Loucy (cell line): Measurements from ENCODE around the gene HECTD1.

Experiments used
- H2AFZ ChIP-seq: fragments of 200-600 bp; sonication (generic); 2 replicates; pipeline ENCODE4 v1.6.0; 2016; ENCODE audit warnings: antibody characterized with exemption, mild to moderate bottlenecking, low read length, moderate library complexity
- H3F3A ChIP-seq: fragments of 200-600 bp; 2 replicates; pipeline ENCODE4 v1.6.0; 2016; ENCODE audit warnings: antibody characterized with exemption, low read depth, mild to moderate bottlenecking
- H3K27me3 ChIP-seq: fragments of 200-600 bp; sonication (generic); 2 replicates; pipeline ENCODE4 v1.6.1; 2014; ENCODE audit warnings: low read length, mild to moderate bottlenecking; ENCODE audit not compliant: insufficient read depth, poor library complexity, severe bottlenecking
- H3K36me3 ChIP-seq: fragments of 200-600 bp; sonication (generic); 2 replicates; pipeline ENCODE4 v1.6.1; 2016; ENCODE audit warnings: low read length; ENCODE audit not compliant: insufficient read depth
- H3K4me1 ChIP-seq: fragments of 200-600 bp; sonication (generic); 2 replicates; pipeline ENCODE4 v1.5.1; 2014; ENCODE audit warnings: low read length, mild to moderate bottlenecking; ENCODE audit not compliant: insufficient read depth, poor library complexity, severe bottlenecking
- H3K4me2 ChIP-seq: fragments of 200-600 bp; sonication (generic); 2 replicates; pipeline ENCODE4 v1.6.0; 2014; ENCODE audit warnings: antibody characterized with exemption, low read length, low read depth, mild to moderate bottlenecking; ENCODE audit not compliant: poor library complexity, severe bottlenecking
- H3K4me3 ChIP-seq: fragments of 200-600 bp; sonication (generic); 2 replicates; pipeline ENCODE4 v1.5.1; 2014; ENCODE audit warnings: low read length, mild to moderate bottlenecking, mixed read lengths; ENCODE audit not compliant: poor library complexity, severe bottlenecking
- H3K79me2 ChIP-seq: fragments of 200-600 bp; sonication (generic); 2 replicates; pipeline ENCODE4 v1.6.1; 2014; ENCODE audit warnings: low read length; ENCODE audit not compliant: insufficient read depth
- H3K9ac ChIP-seq: fragments of 200-600 bp; sonication (generic); 2 replicates; pipeline ENCODE4 v1.6.0; 2014; ENCODE audit warnings: mild to moderate bottlenecking, low read depth, low read length, moderate library complexity; ENCODE audit not compliant: poor library complexity, severe bottlenecking
- H3K9me2 ChIP-seq: fragments of 200-600 bp; sonication (generic); replicated peaks from 2 replicates; pipeline ENCODE4 v1.6.1; 2016; ENCODE audit warnings: low read depth, low read length, mixed read lengths
- H3K9me3 ChIP-seq: fragments of 200-600 bp; sonication (generic); 2 replicates; pipeline ENCODE4 v1.6.1; 2014; ENCODE audit warnings: mild to moderate bottlenecking, antibody characterized with exemption, low read length, low read depth; ENCODE audit not compliant: insufficient read depth
- H4K20me1 ChIP-seq: fragments of 200-600 bp; sonication (generic); 2 replicates; pipeline ENCODE4 v1.6.0; 2014; ENCODE audit warnings: antibody characterized with exemption, low read length, mild to moderate bottlenecking; ENCODE audit not compliant: insufficient read depth, poor library complexity, severe bottlenecking
- CTCF ChIP-seq: fragments of 200-600 bp; sonication (generic); conservative IDR thresholded peaks from 2 replicates; pipeline ENCODE4 v1.5.1; 2014; ENCODE audit warnings: mild to moderate bottlenecking, antibody characterized with exemption, low read length
- EZH2phosphoT487 ChIP-seq: fragments of 200-600 bp; IDR thresholded peaks from 2 replicates; pipeline ENCODE4 v1.6.1; 2018; ENCODE audit warnings: antibody characterized with exemption, mild to moderate bottlenecking, moderate library complexity, borderline replicate concordance

The HECTD1 gene

GRCh38 chr14:31154956-31155355 lies 52.6 kb downstream of the HECTD1 start:
- no peaks in the 10 kb centered on the region for H3K27me3 ChIP-seq
- peaks cover 51% of the 10 kb centered on the region for H3K36me3 ChIP-seq
- no peaks in the 10 kb centered on the region for H3K4me1 ChIP-seq
- no peak overlapping the region for H3K9ac ChIP-seq
- H3K4me2 ChIP-seq: no peak overlapping the region
- H3K79me2 ChIP-seq: no peaks in the 10 kb centered on the region
- H3F3A ChIP-seq: no peaks in the 10 kb centered on the region
- peaks cover 4% of the 10 kb centered on the region for H4K20me1 ChIP-seq
- TF ChIP-seq EZH2phosphoT487 (no peak), CTCF (no peak)
- no peaks in the 10 kb centered on the region for H3K9me2 ChIP-seq
- H3K9me3 ChIP-seq: no peaks in the 10 kb centered on the region
- H3K4me3 ChIP-seq: no peak overlapping the region
- no peak overlapping the region for H2AFZ ChIP-seq

DNA sequence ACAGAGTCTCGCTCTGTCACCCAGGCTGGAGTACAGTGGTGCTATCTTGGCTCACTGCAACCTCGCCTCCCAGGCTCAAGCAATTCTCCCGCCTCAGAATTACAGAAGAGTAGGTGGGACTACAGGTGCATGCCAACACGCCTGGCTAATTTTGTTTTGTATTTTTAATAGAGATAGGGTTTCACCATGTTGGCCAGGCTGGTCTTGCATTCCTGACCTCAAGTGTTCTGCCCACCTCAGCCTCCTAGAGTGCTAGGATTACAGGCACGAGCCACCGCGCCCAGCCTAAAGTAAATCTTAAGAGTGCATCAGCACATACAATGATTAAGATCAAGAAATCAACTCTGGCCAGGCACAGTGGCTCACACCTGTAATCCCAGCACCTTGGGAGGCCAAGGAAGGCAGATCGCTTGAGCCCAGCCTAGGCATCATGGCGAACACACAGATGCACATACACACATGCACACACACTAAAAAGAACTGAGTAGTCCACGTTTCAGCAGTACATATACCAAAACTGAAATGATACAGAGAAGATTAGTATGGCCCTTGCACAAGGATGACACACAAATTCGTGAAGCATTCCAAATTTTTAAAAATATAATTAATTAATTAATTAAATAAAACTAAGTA lies 65.0 kb downstream of the HECTD1 start:
- Histone ChIP-seq H3K9me2 (no peaks in the 10 kb centered on the region), H3K4me2 (no peak overlapping the region), H3K9ac (no peak overlapping the region), H3K9me3 (no peaks in the 10 kb centered on the region), H4K20me1 (no peaks in the 10 kb centered on the region), H3F3A (no peaks in the 10 kb centered on the region), H3K4me3 (no peak overlapping the region), H3K27me3 (no peaks in the 10 kb centered on the region), H3K79me2 (no peaks in the 10 kb centered on the region), H3K36me3 (peaks cover 83% of the 10 kb centered on the region), H3K4me1 (no peaks in the 10 kb centered on the region), H2AFZ (no peak overlapping the region)
- TF ChIP-seq EZH2phosphoT487 (no peak), CTCF (no peak)

- Histone ChIP-seq H3K27me3 (no peaks in the 10 kb centered on the region), H3K4me3 (no peak overlapping the region), H3K79me2 (no peaks in the 10 kb centered on the region), H3K4me1 (no peaks in the 10 kb centered on the region), H3K9ac (no peak overlapping the region), H4K20me1 (no peaks in the 10 kb centered on the region), H3F3A (no peaks in the 10 kb centered on the region), H2AFZ (no peak overlapping the region), H3K9me3 (no peaks in the 10 kb centered on the region), H3K9me2 (no peaks in the 10 kb centered on the region), H3K4me2 (no peak overlapping the region), H3K36me3 (peaks cover 81% of the 10 kb centered on the region)
- TF ChIP-seq EZH2phosphoT487: no peak
- no peak for TF ChIP-seq CTCF
Observed at GRCh38 chr14:31139301-31139847, 68.2 kb downstream of the HECTD1 start.
